Stomach (tissue), 4 donors: ENCODE measurements around the gene SOX6.

Experiments used
- EP300 ChIP-seq: sonication (generic); formaldehyde crosslinking; IDR thresholded peaks from one replicate; pipeline ENCODE4 v1.6.1; 2017; ENCODE audit warnings: antibody characterized with exemption
- TF ChIP-seq, protein P1 (sequence below), 7 experiments: fragments of 450-650 bp in 4 of 7; fragments of 200-600 bp in 3 of 7; sonication (generic) in 3 of 7; IDR thresholded peaks; one replicate each; pipeline ENCODE4 v1.5.1; 2016 to 2019; ENCODE audit warnings: antibody characterized with exemption in 7 of 7, control low read depth in 2 of 7, mild to moderate bottlenecking in 1 of 7

DNA sequence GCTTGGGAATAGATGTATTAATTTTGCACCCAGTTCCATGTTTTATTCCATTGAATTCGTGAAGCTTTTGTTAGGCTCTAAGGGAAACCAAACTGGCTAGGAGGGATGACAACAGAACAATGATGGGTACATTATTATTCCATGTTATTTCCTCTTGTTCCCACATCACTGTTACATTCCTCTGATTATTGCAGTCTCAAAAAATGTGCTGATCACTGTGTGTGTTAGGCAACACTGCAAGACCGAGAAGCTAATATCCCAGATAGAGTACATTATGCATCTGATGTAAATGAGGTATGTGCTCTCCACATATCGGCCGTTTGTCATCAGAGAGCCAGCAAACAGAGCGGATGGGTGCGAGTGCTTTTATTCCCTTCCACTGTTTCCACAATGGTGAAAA is 327.9 kb downstream of the SOX6 start:
- TF ChIP-seq, protein P1, sequence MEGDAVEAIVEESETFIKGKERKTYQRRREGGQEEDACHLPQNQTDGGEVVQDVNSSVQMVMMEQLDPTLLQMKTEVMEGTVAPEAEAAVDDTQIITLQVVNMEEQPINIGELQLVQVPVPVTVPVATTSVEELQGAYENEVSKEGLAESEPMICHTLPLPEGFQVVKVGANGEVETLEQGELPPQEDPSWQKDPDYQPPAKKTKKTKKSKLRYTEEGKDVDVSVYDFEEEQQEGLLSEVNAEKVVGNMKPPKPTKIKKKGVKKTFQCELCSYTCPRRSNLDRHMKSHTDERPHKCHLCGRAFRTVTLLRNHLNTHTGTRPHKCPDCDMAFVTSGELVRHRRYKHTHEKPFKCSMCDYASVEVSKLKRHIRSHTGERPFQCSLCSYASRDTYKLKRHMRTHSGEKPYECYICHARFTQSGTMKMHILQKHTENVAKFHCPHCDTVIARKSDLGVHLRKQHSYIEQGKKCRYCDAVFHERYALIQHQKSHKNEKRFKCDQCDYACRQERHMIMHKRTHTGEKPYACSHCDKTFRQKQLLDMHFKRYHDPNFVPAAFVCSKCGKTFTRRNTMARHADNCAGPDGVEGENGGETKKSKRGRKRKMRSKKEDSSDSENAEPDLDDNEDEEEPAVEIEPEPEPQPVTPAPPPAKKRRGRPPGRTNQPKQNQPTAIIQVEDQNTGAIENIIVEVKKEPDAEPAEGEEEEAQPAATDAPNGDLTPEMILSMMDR (IDR thresholded peaks at IDR 0.05) = no peak
- TF ChIP-seq EP300 = no peak
